Mesenchymal stem cell (in vitro differentiated cells and primary cell): ENCODE measurements around the gene ETFA.

Experiments used
- DNase-seq: peaks from one replicate; pipeline ENCODE4 v3.0.0-alpha.2; 2013
- H2AFZ ChIP-seq: one replicate; pipeline ENCODE4 v1.6.1; 2013; ENCODE audit warnings: low read depth, mild to moderate bottlenecking, control low read depth, inconsistent platforms, low read length, moderate library complexity
- H2AK5ac ChIP-seq: 2 replicates; pipeline ENCODE4 v1.6.1; 2013; ENCODE audit warnings: low read length, moderate library complexity, mild to moderate bottlenecking, inconsistent platforms; ENCODE audit not compliant: severe bottlenecking
- H2BK120ac ChIP-seq: one replicate; pipeline ENCODE4 v1.6.1; 2013; ENCODE audit warnings: low read depth, mild to moderate bottlenecking, inconsistent platforms, low read length, moderate library complexity
- H2BK12ac ChIP-seq, 2 experiments: one replicate each; pipeline ENCODE4 v1.6.1; 2013; ENCODE audit warnings: inconsistent platforms in 2 of 2, low read length in 2 of 2, mild to moderate bottlenecking in 2 of 2, moderate library complexity in 2 of 2, control low read depth in 1 of 2
- H2BK15ac ChIP-seq: one replicate; pipeline ENCODE4 v1.6.1; 2013; ENCODE audit warnings: mild to moderate bottlenecking, low read depth, inconsistent platforms; ENCODE audit not compliant: poor library complexity, severe bottlenecking
- H2BK5ac ChIP-seq: 2 replicates; pipeline ENCODE4 v1.6.1; 2013; ENCODE audit warnings: low read depth, mild to moderate bottlenecking, low read length, control low read depth, inconsistent platforms; ENCODE audit not compliant: poor library complexity, severe bottlenecking
- H3K14ac ChIP-seq, 2 experiments: one replicate each; pipeline ENCODE4 v1.6.1; 2013; ENCODE audit warnings: inconsistent platforms in 2 of 2, low read length in 2 of 2, control low read depth in 1 of 2, mild to moderate bottlenecking in 1 of 2, moderate library complexity in 1 of 2
- H3K18ac ChIP-seq, 2 experiments: one replicate each; pipeline ENCODE4 v1.6.1; 2013; ENCODE audit warnings: inconsistent platforms in 2 of 2, low read length in 2 of 2, control low read depth in 1 of 2, low read depth in 1 of 2, mild to moderate bottlenecking in 1 of 2
- H3K23ac ChIP-seq, 2 experiments: one replicate each; pipeline ENCODE4 v1.6.1; 2013; ENCODE audit warnings: inconsistent platforms in 2 of 2, low read length in 2 of 2, mild to moderate bottlenecking in 2 of 2, moderate library complexity in 2 of 2, control low read depth in 1 of 2
- H3K27ac ChIP-seq: 2 replicates; pipeline ENCODE4 v1.5.1; 2013; ENCODE audit warnings: mild to moderate bottlenecking, moderate library complexity, low read length, control low read depth, inconsistent platforms; ENCODE audit not compliant: poor library complexity, severe bottlenecking
- H3K27me3 ChIP-seq, 2 experiments: 2 replicates each; pipeline versions ENCODE4 v1.6.1 to v1.7.0; 2013; ENCODE audit warnings: low read length in 2 of 2, mild to moderate bottlenecking in 2 of 2, moderate library complexity in 2 of 2, control low read depth in 1 of 2, inconsistent platforms in 1 of 2; ENCODE audit not compliant: control insufficient read depth in 1 of 2, insufficient read depth in 1 of 2
- H3K36me3 ChIP-seq, 2 experiments: 2 replicates each; pipeline versions ENCODE4 v1.6.1 to v1.7.0; 2013; ENCODE audit warnings: low read length in 2 of 2, control low read depth in 1 of 2, inconsistent platforms in 1 of 2, low read depth in 1 of 2, mild to moderate bottlenecking in 1 of 2; ENCODE audit not compliant: insufficient read depth in 2 of 2, control insufficient read depth in 1 of 2
- H3K4ac ChIP-seq, 2 experiments: one replicate each; pipeline ENCODE4 v1.6.1; 2013; ENCODE audit warnings: inconsistent platforms in 2 of 2, low read length in 2 of 2, mild to moderate bottlenecking in 2 of 2, moderate library complexity in 2 of 2, control low read depth in 1 of 2, low read depth in 1 of 2
- H3K4me1 ChIP-seq: 2 replicates; pipeline ENCODE4 v1.6.1; 2013; ENCODE audit warnings: low read depth, low read length, control low read depth; ENCODE audit not compliant: control insufficient read depth, insufficient read depth
- H3K4me2 ChIP-seq: 2 replicates; pipeline ENCODE4 v1.6.1; 2013; ENCODE audit warnings: low read length, mild to moderate bottlenecking, inconsistent platforms; ENCODE audit not compliant: poor library complexity, severe bottlenecking
- H3K4me3 ChIP-seq, 2 experiments: 2 replicates each; pipeline versions ENCODE4 v1.5.1 to v1.7.0; 2013; ENCODE audit warnings: low read length in 2 of 2, mild to moderate bottlenecking in 2 of 2, control low read depth in 1 of 2, low read depth in 1 of 2; ENCODE audit not compliant: insufficient read depth in 1 of 2
- H3K79me1 ChIP-seq: replicated peaks from 2 replicates; pipeline ENCODE4 v1.6.1; 2013; ENCODE audit warnings: mild to moderate bottlenecking, control low read depth, low read length, inconsistent platforms; ENCODE audit not compliant: poor library complexity, severe bottlenecking
- H3K9ac ChIP-seq: 2 replicates; pipeline ENCODE4 v1.7.0; 2013; ENCODE audit warnings: mild to moderate bottlenecking, low read length, moderate library complexity
- H3K9me3 ChIP-seq: 2 replicates; pipeline ENCODE4 v1.7.0; 2013; ENCODE audit warnings: mild to moderate bottlenecking, low read length; ENCODE audit not compliant: control insufficient read depth
- H4K8ac ChIP-seq: one replicate; pipeline ENCODE4 v1.6.1; 2013; ENCODE audit warnings: inconsistent platforms, mild to moderate bottlenecking, low read length, moderate library complexity
- H4K91ac ChIP-seq: one replicate; pipeline ENCODE4 v1.6.1; 2013; ENCODE audit warnings: mild to moderate bottlenecking, low read length, inconsistent platforms
- WGBS: methylation state at CpG from one replicate; pipeline ENCODE4 v1.1.7; 2013; ENCODE audit warnings: mixed read lengths; 5-methylcytosine and 5-hydroxymethylcytosine counted together

ETFA gene

DNA sequence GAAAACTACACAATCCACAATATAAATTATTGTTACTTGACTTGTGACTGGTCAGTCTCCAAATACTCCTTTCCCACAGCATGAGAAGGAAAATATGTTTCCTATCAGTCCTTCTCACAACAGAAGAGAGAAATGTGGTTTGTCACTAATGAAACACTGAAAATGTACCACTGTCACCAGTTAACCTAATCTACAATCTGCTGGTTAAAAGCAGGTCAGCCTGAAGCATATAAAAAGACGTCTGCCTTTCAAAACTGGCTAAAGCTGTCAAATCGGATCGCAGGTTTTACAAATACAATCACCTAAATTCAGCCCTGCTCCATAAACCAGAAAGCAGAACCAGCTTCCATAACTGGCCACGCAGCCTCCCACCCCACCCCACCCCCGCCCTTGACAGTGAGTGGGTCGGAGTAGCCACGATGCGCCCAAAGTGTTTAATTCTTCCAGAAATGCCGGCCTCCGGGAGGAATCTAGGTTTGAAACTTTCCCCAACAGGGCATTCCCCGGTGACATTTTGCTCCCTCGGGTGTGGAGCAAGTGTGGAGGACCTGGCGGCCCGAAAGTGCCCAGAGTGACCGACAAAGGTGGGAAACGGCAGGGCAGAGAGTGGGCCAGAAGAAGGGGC is 682 bp downstream of the ETFA start:
- H2BK120ac ChIP-seq = peak overlapping the region; percentile 77
- no peak overlapping the region for H2AK5ac ChIP-seq
- peaks cover 5% of the 10 kb centered on the region for H3K79me1 ChIP-seq
- no peaks in the 10 kb centered on the region for H3K36me3 ChIP-seq
- no peaks in the 10 kb centered on the region for H3K27me3 ChIP-seq
- peak overlapping the region in 1 of 2 experiments; percentile 92 for H3K14ac ChIP-seq
- no peak overlapping the region for H2BK15ac ChIP-seq
- 1% methylated on average over 16 of the region's 16 CpGs for WGBS
- H2BK12ac ChIP-seq = peak overlapping the region; percentile 11 to 88
- peak overlapping the region; percentile 99 for H3K9ac ChIP-seq
- peak overlapping the region in 1 of 2 experiments; percentile 66 for H3K23ac ChIP-seq
- H3K4ac ChIP-seq = peak overlapping the region; percentile 66 to 96
- peak overlapping the region; percentile 46 for H2BK5ac ChIP-seq
- peak overlapping the region; percentile 82 for H4K91ac ChIP-seq
- peak; percentile 67 for DNase-seq
- H3K27ac ChIP-seq = peak overlapping the region; percentile 64
- peak overlapping the region; percentile 77 to 96 for H3K18ac ChIP-seq
- no peaks in the 10 kb centered on the region for H3K9me3 ChIP-seq
- peak overlapping the region; percentile 21 for H4K8ac ChIP-seq
- peak overlapping the region; percentile 96 for H2AFZ ChIP-seq
- H3K4me3 ChIP-seq = peak overlapping the region; percentile 76 to 97
- peaks cover 11% of the 10 kb centered on the region for H3K4me1 ChIP-seq
- peak overlapping the region; percentile 86 for H3K4me2 ChIP-seq

DNA sequence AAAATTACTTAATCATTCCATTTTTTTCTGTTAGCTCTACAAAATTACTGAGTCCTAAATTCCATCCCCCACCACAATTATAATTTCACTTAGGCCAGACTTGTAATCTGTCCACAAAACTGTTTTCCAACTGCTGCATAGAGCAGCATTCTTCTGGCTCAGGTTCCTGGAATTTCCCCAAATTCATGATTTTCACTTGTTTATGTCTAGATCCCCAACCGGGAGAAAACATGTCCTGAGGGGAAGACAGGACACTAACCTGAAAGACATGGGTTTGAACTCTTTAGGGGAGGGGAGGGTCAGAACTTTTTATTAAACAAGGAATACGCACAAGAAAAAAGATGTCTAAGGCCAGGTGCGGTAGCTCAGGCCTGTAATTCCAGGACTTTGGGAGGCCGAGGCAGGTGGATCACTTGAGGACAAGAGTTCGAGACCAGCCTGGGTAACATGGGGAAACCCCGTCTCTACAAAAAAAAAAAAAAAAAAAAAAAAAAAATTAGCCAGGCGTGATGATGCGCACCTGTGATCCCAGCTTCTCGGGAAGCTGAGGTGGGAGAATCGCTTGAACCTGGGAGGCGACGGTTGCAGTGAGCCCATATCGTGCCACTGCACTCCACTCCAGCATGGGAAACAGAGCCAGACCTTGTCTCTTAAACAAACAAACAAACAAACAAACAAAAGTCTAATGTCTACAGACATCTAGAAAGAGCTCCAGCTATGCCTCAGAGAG is 1.5 kb downstream of the ETFA start:
- Histone ChIP-seq H3K27me3 (no peaks in the 10 kb centered on the region), H3K4me3 (peak overlapping the region in 1 of 2 experiments; percentile 97), H3K18ac (peak overlapping the region in 1 of 2 experiments; percentile 55), H2BK15ac (no peak overlapping the region), H3K4me2 (peak overlapping the region; percentile 55), H3K79me1 (peaks cover 5% of the 10 kb centered on the region), H3K4me1 (peaks cover 11% of the 10 kb centered on the region), H3K14ac (no peak overlapping the region), H4K8ac (no peak overlapping the region), H2BK12ac (no peak overlapping the region), H2BK120ac (no peak overlapping the region), H3K23ac (no peak overlapping the region), H2AFZ (no peak overlapping the region), H3K36me3 (no peaks in the 10 kb centered on the region), H2AK5ac (no peak overlapping the region), H3K9ac (peak overlapping the region; percentile 99), H3K27ac (no peak overlapping the region), H3K4ac (no peak overlapping the region), H4K91ac (no peak overlapping the region), H3K9me3 (no peaks in the 10 kb centered on the region), H2BK5ac (no peak overlapping the region)
- DNase-seq = peak; percentile 29
- WGBS = 83% methylated on average over 8 of the region's 13 CpGs

DNA sequence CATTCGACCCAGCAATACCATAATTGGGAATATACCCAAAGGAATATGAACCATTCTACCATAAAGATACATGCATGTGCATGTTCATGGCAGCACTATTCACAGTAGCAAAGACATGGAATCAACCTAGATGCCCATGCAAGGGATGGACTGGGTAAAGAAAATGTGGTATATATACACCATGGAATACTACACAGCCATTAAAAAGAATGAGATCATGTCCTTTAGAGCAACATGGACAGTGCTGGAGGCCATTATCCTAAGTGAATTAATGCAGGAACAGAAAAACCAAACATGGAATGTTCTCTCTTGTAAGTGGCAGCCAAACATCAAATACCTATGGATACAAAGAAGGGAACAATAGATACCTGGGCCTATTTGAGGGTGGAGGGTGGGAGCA is 7.4 kb downstream of the ETFA start:
- H3K23ac ChIP-seq = no peak overlapping the region
- DNase-seq = no peak
- no peak overlapping the region for H3K4me2 ChIP-seq
- H2BK5ac ChIP-seq = no peak overlapping the region
- H2BK15ac ChIP-seq = no peak overlapping the region
- H3K14ac ChIP-seq = no peak overlapping the region
- no peak overlapping the region for H3K9ac ChIP-seq
- H3K4me1 ChIP-seq = peaks cover 3% of the 10 kb centered on the region
- H3K27ac ChIP-seq = no peak overlapping the region
- no peak overlapping the region for H3K4ac ChIP-seq
- 88% methylated on average over 1 of the region's 1 CpG for WGBS
- H2AK5ac ChIP-seq = no peak overlapping the region
- H3K27me3 ChIP-seq = no peaks in the 10 kb centered on the region
- H3K79me1 ChIP-seq = peaks cover 17% of the 10 kb centered on the region
- no peak overlapping the region for H2AFZ ChIP-seq
- no peak overlapping the region for H3K4me3 ChIP-seq
- H2BK12ac ChIP-seq = no peak overlapping the region
- no peak overlapping the region for H4K8ac ChIP-seq
- no peak overlapping the region for H3K18ac ChIP-seq
- H3K36me3 ChIP-seq = no peaks in the 10 kb centered on the region
- H3K9me3 ChIP-seq = no peaks in the 10 kb centered on the region
- H4K91ac ChIP-seq = no peak overlapping the region
- H2BK120ac ChIP-seq = no peak overlapping the region

DNA sequence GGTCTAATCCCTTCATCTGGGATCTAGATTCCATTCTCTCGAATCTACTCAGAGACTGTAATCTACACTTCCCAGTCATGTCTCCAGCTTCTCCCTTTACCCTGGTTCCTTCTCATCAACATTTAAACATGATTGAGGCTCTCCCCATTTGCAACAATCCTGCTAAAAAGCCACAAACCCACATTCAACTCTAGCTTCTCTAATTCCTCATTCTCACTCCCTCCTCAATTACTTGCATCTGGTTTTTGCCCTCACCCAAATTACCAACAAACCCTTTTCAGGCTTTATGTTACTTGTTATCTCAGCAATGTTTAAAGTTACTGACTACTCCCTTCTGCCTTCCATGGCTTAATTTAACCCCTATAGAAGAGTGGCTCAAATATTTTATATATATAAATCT is 11.5 kb downstream of the ETFA start:
- Histone ChIP-seq H2BK5ac (no peak overlapping the region), H4K91ac (no peak overlapping the region), H2BK120ac (no peak overlapping the region), H3K27ac (no peak overlapping the region), H3K4me1 (no peaks in the 10 kb centered on the region), H2BK12ac (no peak overlapping the region), H3K9me3 (no peaks in the 10 kb centered on the region), H3K4me3 (no peak overlapping the region), H3K9ac (no peak overlapping the region), H3K18ac (no peak overlapping the region), H3K4ac (no peak overlapping the region), H3K79me1 (peaks cover 24% of the 10 kb centered on the region), H3K23ac (no peak overlapping the region), H4K8ac (no peak overlapping the region), H3K27me3 (no peaks in the 10 kb centered on the region), H3K36me3 (peaks cover 0 to 5% of the 10 kb centered on the region in 2 experiments), H3K14ac (no peak overlapping the region), H2AFZ (no peak overlapping the region), H3K4me2 (no peak overlapping the region), H2BK15ac (no peak overlapping the region), H2AK5ac (no peak overlapping the region)
- WGBS = 98% methylated on average over 1 of the region's 1 CpG
- no peak for DNase-seq
